IMR-90 (cell line): ENCODE results near the gene FGF21. TPM values are rescaled to one million over a fixed set of nuclear protein-coding genes. Genes with fewer than 3 reads are reported as not detected.

Experiments used
- ATAC-seq: fragments of 200-7000 bp; cut with Tn5 transposase; 2 replicates; pipeline ENCODE4 v1.9.1; 2020; ENCODE audit warnings: low read depth, mild to moderate bottlenecking, moderate library complexity
- BruUV-seq: library from RNA; stranded (reverse); fragments of 400-500 nt; replicated peaks from 2 replicates; lab custom pipeline; 2021; lab: Mats Ljungman, UMichigan
- CTCF ChIA-PET: fragments of 300-600 bp; formaldehyde crosslinking; extraction: SDS; loops from one replicate; lab custom pipeline; 2021; ENCODE audit warnings: antibody characterized with exemption; lab: Yijun Ruan, JAX
- POLR2A ChIA-PET: fragments of 300-600 bp; sonication (Branson Sonifier 250); formaldehyde crosslinking; loops from one replicate; lab custom pipeline; 2022; ENCODE audit warnings: antibody characterized with exemption; ENCODE audit not compliant: unreplicated experiment; lab: Charles Lee
- DNase-seq: peaks from one replicate; pipeline ENCODE4 v3.0.0; 2013
- H2AFZ ChIP-seq: replicated peaks from 2 replicates; pipeline ENCODE3; 2013; ENCODE audit warnings: low read length, mild to moderate bottlenecking; ENCODE audit not compliant: poor library complexity
- H2AK5ac ChIP-seq: 2 replicates; pipeline ENCODE4 v1.6.1; 2013; ENCODE audit warnings: low read depth, low read length, inconsistent platforms
- H2AK9ac ChIP-seq: replicated peaks from 2 replicates; pipeline ENCODE3; 2013; ENCODE audit warnings: mild to moderate bottlenecking, low read depth, low read length, moderate library complexity; ENCODE audit not compliant: poor library complexity
- H2BK120ac ChIP-seq: 2 replicates; pipeline ENCODE4 v1.6.1; 2013; ENCODE audit warnings: low read depth, low read length, inconsistent platforms
- H2BK15ac ChIP-seq: 3 replicates; pipeline ENCODE4 v1.6.1; 2013; ENCODE audit warnings: low read depth, low read length, inconsistent platforms
- H2BK20ac ChIP-seq: 2 replicates; pipeline ENCODE4 v1.6.1; 2013; ENCODE audit warnings: low read depth, mild to moderate bottlenecking, inconsistent platforms, low read length, moderate library complexity
- H2BK5ac ChIP-seq: 2 replicates; pipeline ENCODE4 v1.6.1; 2013; ENCODE audit warnings: mild to moderate bottlenecking, low read depth, low read length, inconsistent platforms; ENCODE audit not compliant: poor library complexity, severe bottlenecking
- H3K14ac ChIP-seq: replicated peaks from 2 replicates; pipeline ENCODE4 v1.6.1; 2013; ENCODE audit warnings: low read depth, low read length, inconsistent platforms
- H3K18ac ChIP-seq: 2 replicates; pipeline ENCODE4 v1.6.1; 2013; ENCODE audit warnings: low read depth, low read length, control low read depth
- H3K23ac ChIP-seq: 2 replicates; pipeline ENCODE4 v1.6.1; 2013; ENCODE audit warnings: low read depth, low read length, inconsistent platforms
- H3K27ac ChIP-seq: 2 replicates; pipeline ENCODE4 v1.5.1; 2013; ENCODE audit warnings: mild to moderate bottlenecking, control low read depth, low read length; ENCODE audit not compliant: insufficient read depth
- H3K27me3 ChIP-seq: 2 replicates; pipeline ENCODE4 v1.6.1; 2013; ENCODE audit warnings: low read length; ENCODE audit not compliant: control insufficient read depth, insufficient read depth
- H3K36me3 ChIP-seq: 2 replicates; pipeline ENCODE4 v1.6.1; 2013; ENCODE audit warnings: low read length, mixed read lengths; ENCODE audit not compliant: control insufficient read depth, insufficient read depth
- H3K4ac ChIP-seq: 2 replicates; pipeline ENCODE4 v1.6.1; 2013; ENCODE audit warnings: low read depth, low read length, inconsistent platforms
- H3K4me1 ChIP-seq: 2 replicates; pipeline ENCODE4 v1.6.1; 2013; ENCODE audit warnings: low read length, mixed read lengths; ENCODE audit not compliant: control insufficient read depth, insufficient read depth
- H3K4me2 ChIP-seq: 2 replicates; pipeline ENCODE4 v1.6.1; 2013; ENCODE audit warnings: low read depth, mild to moderate bottlenecking, control low read depth, low read length, moderate library complexity
- H3K4me3 ChIP-seq: 2 replicates; pipeline ENCODE4 v1.5.1; 2013; ENCODE audit warnings: low read depth, mild to moderate bottlenecking, control low read depth, low read length, moderate library complexity; ENCODE audit not compliant: insufficient read depth
- H3K56ac ChIP-seq: 2 replicates; pipeline ENCODE4 v1.6.1; 2013; ENCODE audit warnings: low read length, inconsistent platforms; ENCODE audit not compliant: insufficient read depth; ENCODE audit errors: extremely low read depth
- H3K79me1 ChIP-seq, 2 experiments: 2 replicates each; pipeline ENCODE4 v1.6.1; 2013; ENCODE audit warnings: low read length in 2 of 2, inconsistent platforms in 1 of 2, low read depth in 1 of 2
- H3K9ac ChIP-seq: 2 replicates; pipeline ENCODE4 v1.6.1; 2013; ENCODE audit warnings: low read depth, low read length, control low read depth
- H3K9me1 ChIP-seq: 2 replicates; pipeline ENCODE4 v1.6.1; 2013; ENCODE audit warnings: low read length, inconsistent platforms; ENCODE audit not compliant: insufficient read depth
- H3K9me3 ChIP-seq: 2 replicates; pipeline ENCODE4 v1.6.1; 2013; ENCODE audit warnings: low read length; ENCODE audit not compliant: control insufficient read depth, insufficient read depth
- H4K20me1 ChIP-seq: 2 replicates; pipeline ENCODE4 v1.6.1; 2013; ENCODE audit warnings: low read length, inconsistent platforms; ENCODE audit not compliant: insufficient read depth
- H4K5ac ChIP-seq: 2 replicates; pipeline ENCODE4 v1.6.1; 2013; ENCODE audit warnings: mild to moderate bottlenecking, low read depth, low read length, control low read depth
- H4K8ac ChIP-seq, 2 experiments: 2 replicates each; pipeline ENCODE4 v1.6.1; 2013; ENCODE audit warnings: low read depth in 2 of 2, low read length in 2 of 2, control low read depth in 1 of 2, inconsistent platforms in 1 of 2
- H4K91ac ChIP-seq: 2 replicates; pipeline ENCODE4 v1.6.1; 2013; ENCODE audit warnings: low read depth, low read length, inconsistent platforms; ENCODE audit not compliant: insufficient read depth
- BHLHE40 ChIP-seq: fragments of 150-350 bp; IDR thresholded peaks from 2 replicates; pipeline ENCODE4 v1.6.1; 2016; ENCODE audit warnings: mild to moderate bottlenecking, low read depth, low read length
- CHD1 ChIP-seq: IDR thresholded peaks from 2 replicates; pipeline ENCODE4 v1.6.1; 2012; ENCODE audit warnings: low read depth, low read length, improper control_type of control experiment
- CTCF ChIP-seq: conservative IDR thresholded peaks from 2 replicates; pipeline ENCODE4 v1.5.1; 2012; ENCODE audit warnings: mild to moderate bottlenecking, low read depth, low read length, improper control_type of control experiment
- ELK1 ChIP-seq: fragments of 150-350 bp; IDR thresholded peaks from 2 replicates; pipeline ENCODE4 v1.6.1; 2016; ENCODE audit warnings: low read depth, mild to moderate bottlenecking, low read length, moderate library complexity, borderline replicate concordance
- FOS ChIP-seq: fragments of 150-350 bp; IDR thresholded peaks from 2 replicates; pipeline ENCODE4 v1.6.1; 2016; ENCODE audit warnings: low read depth, low read length
- MXI1 ChIP-seq: IDR thresholded peaks from 2 replicates; pipeline ENCODE4 v1.6.1; 2012; ENCODE audit warnings: low read depth, mild to moderate bottlenecking, low read length, moderate library complexity, borderline replicate concordance
- NFE2L2 ChIP-seq: fragments of 150-350 bp; IDR thresholded peaks from 2 replicates; pipeline ENCODE4 v1.6.1; 2016; ENCODE audit warnings: low read depth, mild to moderate bottlenecking, low read length
- POLR2A ChIP-seq: IDR thresholded peaks from 2 replicates; pipeline ENCODE4 v1.6.1; 2012; ENCODE audit warnings: mild to moderate bottlenecking, low read depth, low read length
- RAD21 ChIP-seq: IDR thresholded peaks from 2 replicates; pipeline ENCODE4 v1.6.1; 2012; ENCODE audit warnings: low read length, improper control_type of control experiment
- RCOR1 ChIP-seq: IDR thresholded peaks from 2 replicates; pipeline ENCODE4 v1.6.1; 2012; ENCODE audit warnings: mild to moderate bottlenecking, low read length, improper control_type of control experiment; ENCODE audit not compliant: insufficient replicate concordance
- RFX5 ChIP-seq: IDR thresholded peaks from 2 replicates; pipeline ENCODE4 v1.8.0; 2012; ENCODE audit warnings: low read depth, mild to moderate bottlenecking, low read length, moderate library complexity
- USF2 ChIP-seq: fragments of 150-350 bp; IDR thresholded peaks from 2 replicates; pipeline ENCODE4 v1.6.1; 2017; ENCODE audit warnings: mild to moderate bottlenecking, antibody characterized with exemption, low read length, low read depth
- WGBS, 2 experiments: methylation state at CpG; one replicate each; pipeline versions ENCODE4 v1.1.5 to v1.1.7; 2013; ENCODE audit warnings: missing lambda C conversion rate in 2 of 2; ENCODE audit not compliant: insufficient read length in 1 of 2; ENCODE audit errors: extremely low coverage in 2 of 2; 5-methylcytosine and 5-hydroxymethylcytosine counted together
- dilution Hi-C: fragments of 300-500 bp; cut with HindIII; formaldehyde crosslinking; loops from one replicate; pipeline ENCODE4 v1.14.3; 2018; ENCODE audit warnings: low sequenced_read_pairs; ENCODE audit not compliant: unreplicated experiment
- in situ Hi-C: fragments of 300-500 bp; cut with MboI; formaldehyde crosslinking; loops from 3 replicates; pipeline ENCODE4 v1.14.3; 2019; ENCODE audit warnings: low sequenced_read_pairs, inconsistent platforms, mixed read lengths
- intact Hi-C: fragments of 100-400 bp; cut with micrococcal nuclease; formaldehyde crosslinking; loops from 2 replicates; pipeline ENCODE4 v1.10.0; 2022
- polyA plus RNA-seq, 3 experiments: library from polyadenylated mRNA; depleted of rRNA; stranded (reverse); fragments of >200 nt; gene quantifications; 2 replicates each; pipeline ENCODE4 v1.2.3, GENCODE V29; 2012; ENCODE audit warnings: low replicate concordance in 1 of 3
- total RNA-seq: library from RNA; depleted of rRNA; stranded (reverse); fragments of >200 nt; gene quantifications from 2 replicates; pipeline ENCODE4 v1.2.3, GENCODE V29; 2012

FGF21 gene
- total and polyA plus RNA-seq, 2 of the 4 experiments (the other 2 are of a cell fraction): not detected

DNA sequence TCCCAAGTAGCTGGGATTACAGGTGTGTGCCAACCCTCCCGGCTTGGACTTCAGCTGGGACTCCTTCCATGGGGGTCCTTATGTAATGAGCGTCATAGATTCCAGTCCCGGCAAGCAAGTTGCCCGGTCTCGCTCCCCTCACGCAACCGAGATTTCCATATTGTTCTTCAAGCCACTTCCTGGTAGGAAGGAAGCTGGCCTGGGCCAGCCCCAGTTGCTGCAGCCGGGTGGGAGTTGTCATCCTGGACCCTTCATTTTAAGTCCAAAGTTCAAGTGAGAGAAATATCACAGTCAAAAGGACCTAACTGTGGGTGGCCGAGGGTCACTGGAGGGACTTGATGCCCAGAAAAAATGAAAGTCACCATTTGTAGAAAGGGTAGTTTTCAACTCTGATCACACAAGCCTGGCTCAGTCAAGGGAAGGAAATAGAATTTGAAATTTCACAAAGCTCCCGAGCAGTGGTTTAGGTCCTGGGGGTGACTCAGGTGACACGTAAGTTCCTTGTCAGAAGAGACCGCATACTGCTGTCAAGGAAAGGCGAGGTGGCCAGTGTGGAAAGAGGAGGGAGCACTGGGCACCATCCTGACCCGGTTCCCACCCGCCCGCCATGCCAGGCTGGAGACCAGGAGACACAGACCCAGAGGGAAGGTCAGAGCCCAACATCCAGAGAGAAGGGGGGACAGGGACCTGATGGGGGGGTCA, 5.3 kb downstream of the FGF21 start:
- DNase-seq (no peak), ATAC-seq (no peak)
- no peaks in the 10 kb centered on the region for H3K36me3 ChIP-seq
- H4K5ac ChIP-seq: no peak overlapping the region
- H2AFZ ChIP-seq: peak overlapping the region; percentile 9
- no peak overlapping the region for H3K18ac ChIP-seq
- in situ Hi-C loops (no loop called here), intact Hi-C loops (no loop called here), dilution Hi-C loops (no loop called here)
- no peak overlapping the region for H2BK15ac ChIP-seq
- H4K20me1 ChIP-seq: no peaks in the 10 kb centered on the region
- no TSS peak for BruUV-seq
- no peak overlapping the region for H3K9ac ChIP-seq
- H3K23ac ChIP-seq: no peak overlapping the region
- peaks cover 39% of the 10 kb centered on the region for H3K27me3 ChIP-seq
- H4K8ac ChIP-seq: no peak overlapping the region
- no peak overlapping the region for H2BK20ac ChIP-seq
- no peak overlapping the region for H3K27ac ChIP-seq
- H3K79me1 ChIP-seq: no peaks in the 10 kb centered on the region
- POLR2A ChIA-PET: no interaction called here
- H4K91ac ChIP-seq: no peak overlapping the region
- H2AK9ac ChIP-seq: peak overlapping the region; percentile 31
- H3K4me2 ChIP-seq: no peak overlapping the region
- H2AK5ac ChIP-seq: no peak overlapping the region
- H3K4me1 ChIP-seq: no peaks in the 10 kb centered on the region
- no peak overlapping the region for H3K56ac ChIP-seq
- no peaks in the 10 kb centered on the region for H3K9me3 ChIP-seq
- no peak overlapping the region for H2BK120ac ChIP-seq
- no peak overlapping the region for H3K14ac ChIP-seq
- 79% methylated on average over 11 of the region's 16 CpGs; no CpG with 5 or more reads in 1 of the 2 experiments for WGBS, 2 experiments
- no peak overlapping the region for H2BK5ac ChIP-seq
- no peak overlapping the region for H3K4me3 ChIP-seq
- CTCF ChIA-PET: no interaction called here
- H3K4ac ChIP-seq: no peak overlapping the region
- no peaks in the 10 kb centered on the region for H3K9me1 ChIP-seq
- no peak for TF ChIP-seq RAD21
- TF ChIP-seq FOS: no peak
- TF ChIP-seq USF2: no peak
- TF ChIP-seq ELK1: no peak
- TF ChIP-seq CTCF: no peak
- no peak for TF ChIP-seq RCOR1
- no peak for TF ChIP-seq POLR2A
- TF ChIP-seq CHD1: no peak
- TF ChIP-seq RFX5: no peak
- no peak for TF ChIP-seq MXI1
- TF ChIP-seq NFE2L2: no peak
- TF ChIP-seq BHLHE40: no peak
